Erythroblast (primary cell): ENCODE data around the gene CPLANE2.

Experiments
- GATA1 ChIP-seq: IDR thresholded peaks from 2 replicates; pipeline ENCODE4 v1.6.1; 2011; ENCODE audit warnings: low read depth, mild to moderate bottlenecking, control low read depth, low read length, moderate library complexity
- POLR2A ChIP-seq: IDR thresholded peaks from 2 replicates; pipeline ENCODE4 v1.6.1; 2011; ENCODE audit warnings: mild to moderate bottlenecking, low read length

GRCh38 chr1:16251381-16251780 lies 14.4 kb upstream of the CPLANE2 start:
- TF ChIP-seq POLR2A = no peak
- no peak for TF ChIP-seq GATA1
